Bone marrow (tissue), 2 donors: ENCODE data around the gene CKAP5.
"Not testable (repeated sequence)": the region's sequence is repeated elsewhere in the genome, so short reads cannot be mapped to it uniquely, and the experiment has no call there.

Experiments used
- DNase-seq, 2 donors: peaks; one replicate each; lab custom pipeline; 2025; lab: John Stamatoyannopoulos, UW

CKAP5 gene

GRCh38 chr11:46855167-46855566 lies 9.1 kb upstream of the CKAP5 start:
- no peak for DNase-seq

GRCh38 chr11:46850829-46851380 lies 4.8 kb upstream of the CKAP5 start:
- no peak for DNase-seq

GRCh38 chr11:46849631-46850030 lies 3.6 kb upstream of the CKAP5 start:
- DNase-seq, result no peak

- DNase-seq, result no peak
Observed at GRCh38 chr11:46846510-46846830, 390 bp upstream of the CKAP5 start.

GRCh38 chr11:46845440-46845739 lies 690 bp downstream of the CKAP5 start:
- no peak for DNase-seq

GRCh38 chr11:46840116-46840515 lies 6.0 kb downstream of the CKAP5 start:
- no peak for DNase-seq

- DNase-seq, result no peak
Observed at GRCh38 chr11:46838501-46838900, 7.6 kb downstream of the CKAP5 start.

- DNase-seq, result no peak
Observed at GRCh38 chr11:46837860-46838259, 8.2 kb downstream of the CKAP5 start.

GRCh38 chr11:46836870-46837269 lies 9.2 kb downstream of the CKAP5 start:
- no peak for DNase-seq

- DNase-seq, result no peak
Observed at GRCh38 chr11:46836431-46836830, 9.6 kb downstream of the CKAP5 start.

- DNase-seq, result no peak
Observed at GRCh38 chr11:46835897-46836296, 10.2 kb downstream of the CKAP5 start.

GRCh38 chr11:46834821-46835220 lies 11.3 kb downstream of the CKAP5 start:
- no peak for DNase-seq

GRCh38 chr11:46832511-46833214 lies 13.4 kb downstream of the CKAP5 start:
- no peak for DNase-seq

- no peak for DNase-seq
Observed at GRCh38 chr11:46827995-46828394, 18.1 kb downstream of the CKAP5 start.

- peak; percentile 27 to 73 for DNase-seq
Observed at GRCh38 chr11:46826310-46827044, 19.6 kb downstream of the CKAP5 start.

GRCh38 chr11:46808799-46809431 lies 37.2 kb downstream of the CKAP5 start:
- no peak for DNase-seq

GRCh38 chr11:46801694-46802470 lies 44.2 kb downstream of the CKAP5 start:
- DNase-seq, result no peak

GRCh38 chr11:46800177-46800576 lies 45.9 kb downstream of the CKAP5 start:
- no peak for DNase-seq

- not testable (repeated sequence) for DNase-seq
Observed at GRCh38 chr11:46799725-46800124, 46.4 kb downstream of the CKAP5 start.

GRCh38 chr11:46778416-46778815 lies 67.7 kb downstream of the CKAP5 start:
- DNase-seq, result no peak

- DNase-seq, result no peak
Observed at GRCh38 chr11:46776878-46777277, 69.2 kb downstream of the CKAP5 start.

GRCh38 chr11:46769636-46770221 lies 76.4 kb downstream of the CKAP5 start:
- DNase-seq, result no peak
